ENCODE data around the gene COL15A1.

The COL15A1 gene

DNA sequence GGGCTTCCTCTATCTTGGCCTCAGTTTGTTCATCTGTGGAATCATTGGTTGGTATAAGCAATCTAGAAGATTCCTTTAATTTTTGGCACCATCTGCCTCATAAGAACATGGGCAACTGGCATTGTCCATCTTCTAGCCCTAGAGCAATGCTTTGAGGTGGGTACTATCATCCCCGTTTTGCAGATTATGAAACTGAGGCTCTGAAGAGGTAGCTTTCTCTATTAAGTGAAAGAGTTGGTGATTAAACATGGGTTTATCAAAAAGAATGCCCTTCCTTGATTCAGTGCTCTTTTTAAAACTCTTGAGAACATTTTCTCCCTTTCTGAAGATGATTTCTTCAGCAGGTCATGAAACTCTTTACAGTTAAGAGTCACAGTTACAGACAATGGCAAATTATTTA lies 118.8 kb downstream of the COL15A1 start:
- no peak for DNase-seq

DNA sequence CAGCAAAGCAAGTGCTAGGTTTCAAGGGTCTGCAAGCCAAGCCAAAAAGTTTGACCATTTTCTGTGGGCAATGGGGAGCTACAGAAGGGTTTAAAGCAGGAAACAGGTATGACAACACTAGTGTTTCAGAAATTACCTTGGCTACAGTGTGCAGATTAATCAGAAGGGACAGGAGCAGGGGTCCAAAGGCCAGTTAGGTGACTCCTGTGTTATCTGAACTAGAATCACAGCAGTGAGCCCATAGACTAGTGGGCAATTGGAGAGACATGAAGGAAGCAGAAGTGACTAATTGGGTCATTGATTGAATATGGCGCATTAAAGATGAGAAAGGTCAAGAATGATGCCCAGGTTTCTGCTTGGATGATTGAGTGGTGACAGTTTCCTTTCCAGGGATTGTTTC lies 119.8 kb downstream of the COL15A1 start:
- DNase-seq: no peak

DNA sequence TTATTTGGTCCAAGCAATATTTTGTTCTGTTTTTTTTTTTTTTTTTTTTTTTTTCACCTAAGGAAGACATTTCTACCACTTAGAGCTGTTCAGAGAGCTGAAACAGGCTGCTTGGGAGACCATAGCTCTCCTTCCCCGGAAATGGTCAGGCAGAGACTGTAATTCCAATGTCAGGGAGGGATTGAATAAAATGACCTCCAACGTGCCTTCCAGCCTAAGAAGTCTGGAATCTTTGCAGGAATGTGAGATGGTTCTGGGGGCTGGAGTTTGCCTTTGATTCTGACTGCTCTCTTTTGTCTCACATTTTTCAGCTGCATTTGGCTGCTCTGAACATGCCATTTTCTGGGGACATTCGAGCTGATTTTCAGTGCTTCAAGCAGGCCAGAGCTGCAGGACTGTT lies 122.9 kb downstream of the COL15A1 start:
- DNase-seq: no peak

GRCh38 chr9:99069075-99069474 lies 125.4 kb downstream of the COL15A1 start:
- no peak for DNase-seq

- DNase-seq: no peak
Observed at GRCh38 chr9:99069546-99069945, 125.8 kb downstream of the COL15A1 start.

DNA sequence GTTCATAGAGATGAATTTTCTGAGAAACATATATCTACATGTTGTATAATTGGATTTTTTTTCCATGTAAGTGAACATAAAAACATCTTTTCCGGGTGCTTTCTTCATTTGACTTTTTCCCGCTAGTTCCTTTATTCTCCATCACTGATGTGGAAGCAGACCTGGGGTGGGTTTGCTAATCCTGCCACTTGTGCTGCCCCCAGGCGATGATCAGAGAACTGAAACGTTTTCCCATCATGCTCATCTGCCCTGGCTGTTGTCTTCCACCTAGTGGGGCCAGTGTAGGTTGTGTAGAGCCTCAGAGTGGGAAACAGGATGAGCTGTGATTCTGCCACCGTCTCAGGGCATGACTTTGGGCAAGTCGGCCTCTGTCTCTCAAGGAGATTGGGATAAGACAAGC lies 127.0 kb downstream of the COL15A1 start:
- DNase-seq: no peak

DNA sequence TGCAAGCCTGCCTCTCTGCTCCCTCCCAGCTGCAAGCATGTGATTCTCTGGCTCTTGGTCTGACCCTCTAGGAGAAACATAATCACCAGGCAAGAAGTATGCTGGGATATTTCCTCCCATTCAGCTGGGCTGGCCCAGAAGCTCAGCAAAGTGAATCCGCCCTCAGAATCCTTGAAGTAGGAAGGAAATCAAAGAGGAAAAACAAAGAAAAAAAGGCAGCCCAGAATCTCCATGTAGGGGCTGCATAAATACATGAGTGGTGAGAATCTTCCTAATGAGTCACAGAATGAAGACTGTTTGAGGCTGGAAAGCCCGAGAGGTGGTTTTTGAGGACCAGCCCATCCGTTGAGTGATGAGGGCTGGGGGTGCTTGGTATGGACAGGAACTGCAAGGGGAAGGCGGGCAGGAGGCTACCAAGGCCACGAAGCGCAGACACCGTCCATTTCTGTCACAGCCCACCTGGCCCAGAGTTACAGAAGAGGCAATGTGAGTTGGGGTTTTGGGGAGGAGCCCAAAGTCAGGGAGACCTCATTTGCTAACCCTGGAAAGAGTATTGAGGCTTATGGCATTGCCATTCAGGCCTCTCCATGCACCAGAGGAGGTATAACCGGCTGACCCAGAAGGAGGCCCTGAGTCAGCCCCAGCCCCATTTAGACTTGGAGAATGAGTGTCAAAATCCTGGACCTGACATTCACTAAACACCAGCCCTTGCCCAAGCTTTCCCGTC lies 127.8 kb downstream of the COL15A1 start:
- DNase-seq: no peak

GRCh38 chr9:99072040-99072394 lies 128.3 kb downstream of the COL15A1 start:
- no peak for DNase-seq

GRCh38 chr9:99073347-99073746 lies 129.6 kb downstream of the COL15A1 start:
- no peak for DNase-seq

DNA sequence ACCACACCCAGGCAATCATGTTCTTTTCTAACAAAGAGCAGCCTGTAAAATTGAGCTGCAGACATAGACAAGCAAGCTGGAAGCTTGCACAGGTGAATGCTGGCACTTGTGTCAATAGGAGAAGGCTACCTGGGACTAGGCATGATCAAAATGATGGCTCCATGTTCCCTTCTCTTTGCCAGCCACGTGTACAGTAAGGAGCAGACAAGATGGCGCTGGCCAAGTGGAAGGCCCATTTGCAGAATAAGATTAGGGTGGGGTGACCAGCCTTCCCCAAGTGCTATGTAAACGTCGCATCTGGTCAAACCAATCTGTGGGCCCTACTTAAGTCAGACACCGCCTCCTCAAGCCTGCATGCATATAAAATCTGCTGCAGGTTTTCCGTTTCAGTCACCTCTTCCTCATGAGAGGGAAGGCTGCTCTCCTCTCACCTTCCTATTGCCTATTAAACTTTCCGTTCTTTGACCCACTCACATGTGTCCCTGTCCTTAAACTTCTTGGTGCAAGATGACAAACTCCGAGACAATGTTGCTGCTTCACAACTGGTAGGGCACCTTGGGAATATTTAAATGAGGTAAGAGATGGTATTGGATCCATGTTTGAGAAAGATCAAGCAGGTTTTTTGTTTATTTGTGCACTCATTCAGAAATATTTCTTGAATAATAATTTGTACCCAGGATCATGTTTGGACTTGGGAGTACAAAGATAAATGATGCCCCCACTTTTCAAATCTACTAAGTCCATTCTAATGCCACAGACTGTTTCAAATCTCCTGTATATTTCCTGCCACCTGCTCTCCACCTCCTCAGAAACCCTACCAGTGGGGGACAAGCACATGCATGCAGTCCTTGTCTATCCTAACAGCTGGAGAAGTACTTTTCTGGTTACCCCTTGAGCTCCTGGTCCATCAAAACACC lies 130.5 kb downstream of the COL15A1 start:
- DNase-seq: no peak

DNA sequence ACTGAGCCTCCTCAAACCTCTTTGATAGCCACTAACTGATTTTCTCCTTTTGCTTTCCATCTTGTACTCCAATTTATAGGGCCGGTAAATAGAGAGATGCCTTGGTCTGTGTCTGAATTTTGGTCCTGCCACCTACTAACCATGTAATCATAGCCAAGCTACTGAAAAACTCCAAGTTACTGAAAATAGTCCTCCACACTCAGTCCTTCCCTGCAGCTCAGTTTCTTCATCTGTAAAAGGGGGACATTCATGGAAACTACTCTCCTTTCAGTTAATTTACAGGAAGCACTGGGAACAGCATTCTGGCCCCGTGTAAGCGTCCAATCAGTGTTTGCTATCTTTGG lies 131.2 kb downstream of the COL15A1 start:
- DNase-seq: no peak

GRCh38 chr9:99075246-99075912 lies 131.7 kb downstream of the COL15A1 start:
- no peak for DNase-seq

DNA sequence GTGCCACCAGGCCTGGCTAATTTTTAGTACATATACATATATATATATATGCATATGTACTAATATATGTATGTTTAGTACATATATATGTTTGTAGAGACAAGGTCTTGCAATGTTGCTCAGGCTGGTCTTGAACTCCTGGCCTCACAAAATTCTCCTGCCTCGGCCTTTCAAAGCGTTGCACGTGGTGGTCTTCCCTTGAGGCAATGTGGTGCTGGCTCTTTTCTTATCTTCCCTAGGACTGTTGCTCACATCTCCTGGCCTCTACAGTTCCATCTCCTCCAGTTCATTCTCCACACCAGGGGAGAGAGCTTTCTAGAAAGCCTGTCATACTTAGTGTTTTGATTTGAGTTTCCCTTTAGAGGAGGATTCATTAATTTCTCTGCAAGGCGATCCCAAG lies 132.3 kb downstream of the COL15A1 start:
- no peak for DNase-seq

- no peak for DNase-seq
Observed at GRCh38 chr9:99076483-99077171, 132.9 kb downstream of the COL15A1 start.

DNA sequence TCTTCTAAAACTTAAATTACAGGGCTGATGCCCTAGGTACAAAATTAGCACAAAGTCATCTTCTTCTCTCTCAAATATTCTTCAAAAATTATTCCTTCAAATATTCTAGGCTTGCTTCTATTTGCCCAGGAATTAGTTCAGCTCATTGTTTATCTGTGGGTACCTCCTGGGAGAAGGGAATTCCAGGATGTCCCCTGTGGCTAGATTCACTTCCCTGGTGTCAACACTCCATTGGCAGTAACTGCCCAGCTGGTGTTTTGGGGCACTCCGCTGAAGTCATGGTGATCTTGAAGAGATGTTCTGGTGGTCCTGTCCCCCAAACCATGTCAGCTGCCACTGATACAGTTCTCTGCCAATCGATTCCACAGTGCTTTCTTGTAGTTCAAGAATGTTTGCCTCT lies 135.0 kb downstream of the COL15A1 start:
- DNase-seq: no peak

- DNase-seq: no peak
Observed at GRCh38 chr9:99079542-99079941, 135.8 kb downstream of the COL15A1 start.

- DNase-seq: no peak
Observed at GRCh38 chr9:99083051-99083450, 139.3 kb downstream of the COL15A1 start.

DNA sequence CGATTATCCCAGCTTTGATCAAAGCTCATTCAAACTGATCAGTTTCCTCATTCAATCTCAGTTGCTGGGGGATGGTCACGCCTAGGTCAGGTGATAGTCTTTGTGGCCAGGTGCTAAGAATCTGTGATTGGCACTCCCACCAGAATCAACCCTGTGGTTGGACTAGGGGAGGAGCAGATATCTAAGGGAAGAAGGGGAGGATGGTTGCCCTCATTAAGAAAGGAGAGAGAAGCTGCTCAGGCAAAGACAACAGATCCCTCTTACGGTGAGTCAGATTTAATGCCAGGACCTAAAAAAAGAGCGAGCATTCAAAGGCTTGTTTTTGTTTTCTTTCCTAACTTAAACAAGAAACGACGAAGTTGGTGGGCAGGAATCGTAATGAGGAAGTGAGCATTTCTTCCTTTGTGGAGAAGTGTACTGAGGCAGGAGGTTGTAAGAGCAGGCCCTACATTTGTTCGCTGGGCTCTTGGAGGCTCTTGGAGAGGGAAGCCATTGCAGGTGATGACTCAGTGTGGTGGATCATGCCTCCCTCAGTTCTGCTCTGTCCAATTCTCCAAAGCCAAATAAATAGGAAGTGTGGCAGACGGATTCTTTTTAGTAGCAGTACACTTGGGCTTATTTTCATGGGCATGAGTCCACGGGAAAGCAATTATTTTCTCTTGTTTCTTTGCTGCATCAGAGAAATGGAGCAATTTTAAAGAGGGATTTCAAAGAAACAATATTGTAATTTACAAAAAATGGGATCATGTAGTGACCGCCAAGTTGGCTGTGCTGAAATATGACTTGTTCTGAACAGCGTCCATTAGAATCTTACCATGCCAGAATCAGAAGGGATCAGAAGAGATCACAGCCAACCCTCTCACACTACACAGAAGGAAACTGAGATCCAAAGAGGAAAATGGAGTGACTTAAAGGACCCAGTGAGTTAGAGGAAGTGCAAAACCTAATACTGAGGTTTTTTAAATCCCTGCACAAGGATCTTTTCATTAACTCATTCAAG lies 142.5 kb downstream of the COL15A1 start:
- DNase-seq: no peak

GRCh38 chr9:99087462-99087861 lies 143.8 kb downstream of the COL15A1 start:
- DNase-seq: no peak

GRCh38 chr9:99090336-99091130 lies 146.8 kb downstream of the COL15A1 start:
- no peak for DNase-seq
